OCI-LY7 (cell line): ENCODE data around the gene EIF4E1B. TPM values are rescaled to one million over a fixed set of nuclear protein-coding genes. Genes with fewer than 3 reads are reported as not detected.
A peak's percentile ranks its signal among the peaks of the same experiment; 100 is the strongest.

ENCODE experiments used
- BruUV-seq: library from RNA; stranded (reverse); fragments of 400-500 nt; replicated peaks from 2 replicates; lab custom pipeline; 2021; lab: Mats Ljungman, UMichigan
- CTCF ChIA-PET: fragments of 300-600 bp; sonication (Branson Sonifier 250); formaldehyde crosslinking; loops from one replicate; lab custom pipeline; 2022; ENCODE audit warnings: antibody characterized with exemption; ENCODE audit not compliant: unreplicated experiment; lab: Charles Lee
- POLR2A ChIA-PET: fragments of 300-600 bp; sonication (Branson Sonifier 250); formaldehyde crosslinking; loops from one replicate; lab custom pipeline; 2022; ENCODE audit warnings: antibody characterized with exemption; lab: Charles Lee
- DNase-seq: peaks from one replicate; pipeline ENCODE4 v3.0.0-alpha.2; 2015; ENCODE audit warnings: low spot score
- H2AFZ ChIP-seq: fragments of 200-600 bp; sonication (generic), shearing (Covaris generic); 2 replicates; pipeline ENCODE4 v1.6.1; 2014; ENCODE audit warnings: mild to moderate bottlenecking, antibody characterized with exemption, low read length, moderate library complexity
- H3K27ac ChIP-seq: fragments of 200-600 bp; sonication (generic); 2 replicates; pipeline ENCODE4 v1.5.1; 2014; ENCODE audit warnings: mixed run types, low read depth, mild to moderate bottlenecking, moderate library complexity, low read length, inconsistent platforms; ENCODE audit not compliant: poor library complexity, severe bottlenecking
- H3K36me3 ChIP-seq: fragments of 200-600 bp; sonication (generic); 2 replicates; pipeline ENCODE4 v1.6.1; 2014; ENCODE audit warnings: mild to moderate bottlenecking, antibody characterized with exemption, low read length, moderate library complexity, mixed read lengths; ENCODE audit not compliant: insufficient read depth
- H3K4me1 ChIP-seq: fragments of 200-600 bp; sonication (generic); 2 replicates; pipeline ENCODE4 v1.5.1; 2014; ENCODE audit warnings: mild to moderate bottlenecking, low read length; ENCODE audit not compliant: insufficient read depth, poor library complexity, severe bottlenecking
- H3K4me2 ChIP-seq: fragments of 200-600 bp; sonication (generic); 2 replicates; pipeline ENCODE4 v1.6.1; 2014; ENCODE audit warnings: mild to moderate bottlenecking, low read length
- H3K4me3 ChIP-seq: fragments of 200-600 bp; sonication (generic); 2 replicates; pipeline ENCODE4 v1.5.1; 2014; ENCODE audit warnings: mild to moderate bottlenecking, low read depth, low read length; ENCODE audit not compliant: poor library complexity, severe bottlenecking
- H3K79me2 ChIP-seq: fragments of 200-600 bp; sonication (generic); 2 replicates; pipeline ENCODE4 v1.6.1; 2016; ENCODE audit warnings: low read depth, mild to moderate bottlenecking, low read length, moderate library complexity, mixed read lengths; ENCODE audit not compliant: insufficient read depth
- H3K9me2 ChIP-seq: fragments of 200-600 bp; sonication (generic); 2 replicates; pipeline ENCODE4 v1.6.1; 2016; ENCODE audit warnings: mild to moderate bottlenecking, low read length, mixed read lengths; ENCODE audit not compliant: insufficient read depth
- H3K9me3 ChIP-seq: fragments of 200-600 bp; sonication (generic); 2 replicates; pipeline ENCODE4 v1.6.1; 2014; ENCODE audit warnings: mild to moderate bottlenecking, mixed run types, low read length, mixed read lengths
- H4K20me1 ChIP-seq: fragments of 200-600 bp; sonication (generic); 2 replicates; pipeline ENCODE4 v1.6.1; 2014; ENCODE audit warnings: mild to moderate bottlenecking, antibody characterized with exemption, low read length, moderate library complexity, mixed read lengths; ENCODE audit not compliant: insufficient read depth
- EZH2phosphoT487 ChIP-seq: fragments of 200-600 bp; sonication (generic); IDR thresholded peaks from 2 replicates; pipeline ENCODE4 v1.6.1; 2018; ENCODE audit warnings: low read depth, borderline replicate concordance, mild to moderate bottlenecking, mixed run types, antibody characterized with exemption, low read length, moderate library complexity, mixed read lengths
- intact Hi-C: fragments of 100-400 bp; cut with micrococcal nuclease; formaldehyde crosslinking; loops from one replicate; pipeline ENCODE4 v1.10.0; 2022; ENCODE audit not compliant: unreplicated experiment
- total RNA-seq, 2 experiments: library from RNA; depleted of rRNA in 1 of 2; stranded (reverse); fragments of >200 nt in 1 of 2; shearing (Covaris generic) in 1 of 2; gene quantifications; 2 replicates each; pipeline ENCODE4 v1.2.3, GENCODE V29; 2014 to 2022
- TF ChIP-seq, protein P1 (sequence below): fragments of 200-600 bp; sonication (generic); conservative IDR thresholded peaks from 2 replicates; pipeline ENCODE4 v1.5.1; 2014; ENCODE audit warnings: mild to moderate bottlenecking, antibody characterized with exemption, low read length, moderate library complexity, mixed read lengths

The EIF4E1B gene
- total RNA-seq, 2 experiments from 2014 or later, result 0.16 to 2.4 TPM

GRCh38 chr5:176631383-176632200 is 1.1 kb downstream of the EIF4E1B start:
- no peaks in the 10 kb centered on the region for H3K9me3 ChIP-seq
- no peaks in the 10 kb centered on the region for H3K9me2 ChIP-seq
- CTCF ChIA-PET, result interaction anchor here (1.2 kb wide), 1 partner anchor 10 kb away, joined by 4 read pairs; no protein-coding TSS in a partner anchor
- peak overlapping the region; percentile 97; the same call in 1 of the 2 replicates for H2AFZ ChIP-seq
- peaks cover 70% of the 10 kb centered on the region for H3K4me1 ChIP-seq
- H3K4me3 ChIP-seq, result peak overlapping the region; percentile 72
- DNase-seq, result no peak
- POLR2A ChIA-PET, result no interaction called here
- H4K20me1 ChIP-seq, result no peaks in the 10 kb centered on the region
- intact Hi-C loops, result no loop called here
- BruUV-seq, result no TSS peak
- H3K4me2 ChIP-seq, result peak overlapping the region; percentile 99
- H3K36me3 ChIP-seq, result no peaks in the 10 kb centered on the region
- no peak for TF ChIP-seq EZH2phosphoT487
- TF ChIP-seq, protein P1, sequence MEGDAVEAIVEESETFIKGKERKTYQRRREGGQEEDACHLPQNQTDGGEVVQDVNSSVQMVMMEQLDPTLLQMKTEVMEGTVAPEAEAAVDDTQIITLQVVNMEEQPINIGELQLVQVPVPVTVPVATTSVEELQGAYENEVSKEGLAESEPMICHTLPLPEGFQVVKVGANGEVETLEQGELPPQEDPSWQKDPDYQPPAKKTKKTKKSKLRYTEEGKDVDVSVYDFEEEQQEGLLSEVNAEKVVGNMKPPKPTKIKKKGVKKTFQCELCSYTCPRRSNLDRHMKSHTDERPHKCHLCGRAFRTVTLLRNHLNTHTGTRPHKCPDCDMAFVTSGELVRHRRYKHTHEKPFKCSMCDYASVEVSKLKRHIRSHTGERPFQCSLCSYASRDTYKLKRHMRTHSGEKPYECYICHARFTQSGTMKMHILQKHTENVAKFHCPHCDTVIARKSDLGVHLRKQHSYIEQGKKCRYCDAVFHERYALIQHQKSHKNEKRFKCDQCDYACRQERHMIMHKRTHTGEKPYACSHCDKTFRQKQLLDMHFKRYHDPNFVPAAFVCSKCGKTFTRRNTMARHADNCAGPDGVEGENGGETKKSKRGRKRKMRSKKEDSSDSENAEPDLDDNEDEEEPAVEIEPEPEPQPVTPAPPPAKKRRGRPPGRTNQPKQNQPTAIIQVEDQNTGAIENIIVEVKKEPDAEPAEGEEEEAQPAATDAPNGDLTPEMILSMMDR, result no peak
- no peaks in the 10 kb centered on the region; the same call in 1 of the 2 replicates for H3K79me2 ChIP-seq
- H3K27ac ChIP-seq, result peak overlapping the region; percentile 47

GRCh38 chr5:176632745-176633144 is 2.3 kb downstream of the EIF4E1B start:
- H3K4me1 ChIP-seq, result peaks cover 70% of the 10 kb centered on the region
- no TSS peak for BruUV-seq
- no peaks in the 10 kb centered on the region for H4K20me1 ChIP-seq
- no peak overlapping the region for H2AFZ ChIP-seq
- peak overlapping the region; percentile 81 for H3K27ac ChIP-seq
- no peaks in the 10 kb centered on the region for H3K9me3 ChIP-seq
- ChIA-PET CTCF (interaction anchor here (0.6 to 1.2 kb wide), 4 partner anchors 9 to 19 kb away, joined by 4 to 10 read pairs (median 6); no protein-coding TSS in a partner anchor), POLR2A (interaction anchor here (1.0 to 3.2 kb wide), 2 partner anchors 11 to 14 kb away, joined by 4 to 15 read pairs; partner anchors contain the start of gene TSPAN17)
- H3K4me2 ChIP-seq, result peak overlapping the region; percentile 88
- H3K4me3 ChIP-seq, result no peak overlapping the region
- DNase-seq, result no peak
- H3K79me2 ChIP-seq, result no peaks in the 10 kb centered on the region; the same call in 1 of the 2 replicates
- intact Hi-C loops, result no loop called here
- TF ChIP-seq, protein P1, result no peak
- no peak for TF ChIP-seq EZH2phosphoT487
- no peaks in the 10 kb centered on the region for H3K9me2 ChIP-seq
- H3K36me3 ChIP-seq, result no peaks in the 10 kb centered on the region
